GM21786 (cell line): ENCODE data around the gene SLC4A2.

ENCODE experiments used
- ATAC-seq: cut with Tn5 transposase; IDR thresholded peaks from one replicate; pipeline ENCODE4 v1.9.1; 2021; ENCODE audit not compliant: unreplicated experiment

SLC4A2 gene

DNA sequence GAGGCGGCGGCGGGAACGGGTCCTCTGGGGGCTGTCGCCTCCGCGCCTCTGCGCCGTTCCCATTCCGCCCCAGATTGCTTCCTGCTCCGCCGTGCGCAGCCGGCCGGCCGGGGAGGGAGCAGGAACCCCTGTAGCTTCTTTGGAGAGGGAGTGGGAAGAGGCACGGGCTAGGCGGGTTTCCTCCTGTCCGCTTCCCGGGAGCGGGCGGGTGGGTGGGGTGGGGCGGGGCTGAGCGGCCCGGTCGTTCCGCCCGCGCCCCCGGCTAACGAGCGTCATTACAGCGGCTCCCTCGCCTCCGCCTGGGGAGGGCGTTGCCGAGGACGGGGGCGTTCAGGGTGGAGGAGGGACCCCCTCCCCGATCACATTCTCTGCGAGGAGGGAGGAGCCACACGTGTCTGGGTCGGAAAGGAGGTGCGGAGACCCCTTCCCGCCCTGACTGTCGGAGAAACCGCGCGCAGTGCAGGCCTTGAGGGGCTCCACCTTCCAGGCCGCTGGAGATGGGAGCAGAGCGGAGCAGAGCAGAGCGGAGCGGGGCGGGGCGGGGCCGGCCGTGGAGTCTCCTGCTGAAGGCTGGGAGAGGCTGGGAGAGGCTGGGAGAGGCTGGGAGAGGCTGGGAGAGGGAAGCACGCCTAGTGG, 66.6 kb downstream of the SLC4A2 start:
- no peak for ATAC-seq
